GM18511 (cell line): Measurements from ENCODE around the gene EVX1.

Source experiments
- ATAC-seq: cut with Tn5 transposase; IDR thresholded peaks from one replicate; pipeline ENCODE4 v1.9.1; 2021; ENCODE audit warnings: mild to moderate bottlenecking, moderate library complexity; ENCODE audit not compliant: unreplicated experiment

The EVX1 gene

DNA sequence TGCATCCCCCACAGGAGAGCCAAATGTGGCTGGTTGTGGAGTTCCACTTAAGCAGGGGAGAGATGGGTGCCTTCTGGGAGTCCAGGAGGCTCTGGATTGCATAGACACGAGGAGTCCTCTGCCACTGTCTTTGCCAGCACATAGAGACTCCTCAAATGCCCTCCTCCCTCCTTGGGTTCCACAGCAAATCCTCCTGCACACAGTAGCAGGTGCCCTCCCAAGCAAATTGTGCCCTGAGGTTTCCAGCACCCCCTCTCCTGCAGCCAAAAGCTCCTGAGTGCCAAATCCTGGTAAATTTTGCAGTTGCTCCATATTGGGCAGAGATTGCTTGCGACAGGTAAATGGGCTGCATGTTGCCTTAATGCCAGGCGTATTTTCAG, 5.8 kb downstream of the EVX1 start:
- ATAC-seq = no peak

DNA sequence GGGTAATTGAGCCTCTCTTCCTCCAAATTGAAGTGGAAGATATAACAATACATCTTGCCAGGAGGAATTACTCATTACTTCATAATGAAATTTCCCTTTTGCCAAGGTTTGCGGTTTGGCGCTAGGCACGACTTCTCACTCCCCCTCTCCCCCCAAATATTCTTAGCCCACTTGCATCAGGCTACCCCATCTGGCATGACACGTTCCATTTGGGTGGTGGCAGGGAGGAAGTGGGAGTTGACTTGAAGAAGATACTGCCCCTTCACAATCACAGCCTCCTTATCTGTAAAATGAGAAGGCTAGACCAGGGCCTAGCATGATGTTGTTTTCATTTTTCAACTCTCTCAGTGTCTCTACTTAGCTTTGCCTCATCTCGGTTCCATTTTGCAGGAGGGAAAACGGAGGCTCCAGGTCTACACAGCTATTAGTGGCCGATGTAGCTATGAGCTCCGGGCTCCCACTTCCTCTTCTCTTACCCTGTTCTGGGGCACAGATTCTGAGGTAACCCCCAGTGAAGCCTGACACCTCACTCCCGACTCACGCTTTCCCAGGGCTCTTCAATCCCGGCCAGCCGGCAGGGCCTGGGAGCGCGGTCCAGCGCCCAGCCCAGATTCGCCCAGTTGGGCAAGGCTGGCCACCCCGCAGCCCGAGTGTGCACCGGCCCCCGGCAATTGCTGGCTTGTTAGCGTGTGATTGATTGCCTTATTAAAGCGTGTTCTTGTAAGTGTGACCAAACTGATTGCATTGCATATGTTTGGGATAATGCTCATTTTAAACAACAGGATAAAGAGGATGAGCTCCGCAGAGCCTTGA, 6.5 kb downstream of the EVX1 start:
- no peak for ATAC-seq

DNA sequence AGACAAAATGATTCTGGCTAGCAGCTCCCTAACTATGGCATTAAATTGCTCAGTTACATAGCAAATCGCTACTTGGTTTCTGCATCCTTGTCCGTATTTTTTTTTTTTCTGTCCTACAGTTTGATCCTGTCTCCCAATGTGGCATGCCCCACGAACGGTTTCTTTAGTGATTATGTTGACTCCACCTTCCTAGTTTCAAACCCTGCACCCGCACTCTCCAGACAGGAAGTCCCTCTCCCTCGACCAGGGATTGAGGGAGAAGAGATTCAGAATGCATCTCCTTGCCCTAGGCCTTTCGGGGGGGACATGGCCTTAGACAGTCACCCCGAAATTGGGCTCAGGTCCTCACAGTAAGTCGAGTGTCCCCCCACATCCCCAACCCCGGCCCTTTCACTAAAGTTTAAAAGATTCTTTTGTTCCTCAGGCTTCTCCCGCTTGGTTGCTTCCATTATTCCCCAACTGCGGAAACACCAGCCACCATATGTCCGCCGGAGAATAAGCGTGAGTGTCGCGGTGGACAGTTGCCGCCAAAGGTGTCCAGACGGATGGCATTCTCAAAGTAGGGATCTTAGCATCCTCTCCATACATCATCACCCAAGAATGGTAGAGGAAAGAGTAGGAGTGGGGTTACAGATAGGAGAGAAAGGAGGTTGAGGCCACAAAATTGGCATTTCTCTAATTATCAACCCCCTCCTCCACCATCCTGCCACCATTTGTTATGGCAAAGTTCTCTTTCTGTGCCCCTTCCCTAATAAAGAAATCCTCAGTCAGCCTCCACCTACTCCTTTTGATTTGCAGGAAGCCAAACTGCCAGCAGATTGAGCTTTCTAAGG, 7.3 kb downstream of the EVX1 start:
- no peak for ATAC-seq

DNA sequence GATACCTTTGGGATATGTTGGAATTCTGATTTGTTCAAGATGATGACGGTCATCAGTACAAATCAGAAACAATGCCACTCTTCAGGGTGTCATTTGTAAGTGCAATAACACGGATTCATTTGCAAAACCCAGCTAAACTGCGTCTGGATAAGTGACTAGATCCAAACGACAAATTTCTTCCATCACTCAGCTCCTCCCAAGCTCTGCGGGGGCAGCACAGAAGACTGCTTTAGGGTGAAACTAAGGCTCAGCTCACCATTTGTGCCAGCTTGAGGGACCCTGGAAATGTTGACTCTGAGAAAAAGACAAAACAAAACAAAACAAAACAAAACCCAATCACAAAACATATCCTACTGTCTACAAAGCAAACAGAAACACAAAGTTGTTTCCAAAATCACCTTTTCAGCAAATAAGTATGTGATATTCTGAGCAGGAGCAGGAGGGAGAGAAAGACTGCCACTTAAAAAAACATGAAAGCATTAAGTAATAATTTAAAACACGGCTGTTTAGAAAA, 8.0 kb downstream of the EVX1 start:
- no peak for ATAC-seq

DNA sequence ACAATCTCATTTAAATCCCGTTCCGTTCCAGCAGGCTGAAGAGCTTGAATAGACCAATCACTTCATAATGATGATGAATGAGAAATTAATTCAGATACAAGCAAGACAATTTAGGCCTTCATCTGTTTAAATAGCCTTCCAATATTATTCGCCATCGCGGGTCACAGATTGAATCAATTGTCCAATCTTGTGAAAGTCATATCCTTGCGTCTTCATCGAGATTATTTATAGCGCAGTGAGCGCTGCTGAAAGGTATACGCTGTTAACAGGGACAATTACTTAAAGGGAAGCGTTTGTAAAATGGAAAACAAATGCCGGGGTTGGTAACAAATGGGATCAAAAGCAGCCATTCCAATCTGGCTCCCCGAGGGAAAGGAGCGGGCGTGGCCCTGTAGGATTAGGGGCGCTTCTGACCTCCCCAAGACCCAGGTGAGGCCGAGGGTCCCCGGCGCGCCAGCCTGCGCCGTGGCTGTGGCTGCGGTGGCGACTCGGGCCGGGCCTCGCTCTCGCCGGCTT, 8.6 kb downstream of the EVX1 start:
- no peak for ATAC-seq

DNA sequence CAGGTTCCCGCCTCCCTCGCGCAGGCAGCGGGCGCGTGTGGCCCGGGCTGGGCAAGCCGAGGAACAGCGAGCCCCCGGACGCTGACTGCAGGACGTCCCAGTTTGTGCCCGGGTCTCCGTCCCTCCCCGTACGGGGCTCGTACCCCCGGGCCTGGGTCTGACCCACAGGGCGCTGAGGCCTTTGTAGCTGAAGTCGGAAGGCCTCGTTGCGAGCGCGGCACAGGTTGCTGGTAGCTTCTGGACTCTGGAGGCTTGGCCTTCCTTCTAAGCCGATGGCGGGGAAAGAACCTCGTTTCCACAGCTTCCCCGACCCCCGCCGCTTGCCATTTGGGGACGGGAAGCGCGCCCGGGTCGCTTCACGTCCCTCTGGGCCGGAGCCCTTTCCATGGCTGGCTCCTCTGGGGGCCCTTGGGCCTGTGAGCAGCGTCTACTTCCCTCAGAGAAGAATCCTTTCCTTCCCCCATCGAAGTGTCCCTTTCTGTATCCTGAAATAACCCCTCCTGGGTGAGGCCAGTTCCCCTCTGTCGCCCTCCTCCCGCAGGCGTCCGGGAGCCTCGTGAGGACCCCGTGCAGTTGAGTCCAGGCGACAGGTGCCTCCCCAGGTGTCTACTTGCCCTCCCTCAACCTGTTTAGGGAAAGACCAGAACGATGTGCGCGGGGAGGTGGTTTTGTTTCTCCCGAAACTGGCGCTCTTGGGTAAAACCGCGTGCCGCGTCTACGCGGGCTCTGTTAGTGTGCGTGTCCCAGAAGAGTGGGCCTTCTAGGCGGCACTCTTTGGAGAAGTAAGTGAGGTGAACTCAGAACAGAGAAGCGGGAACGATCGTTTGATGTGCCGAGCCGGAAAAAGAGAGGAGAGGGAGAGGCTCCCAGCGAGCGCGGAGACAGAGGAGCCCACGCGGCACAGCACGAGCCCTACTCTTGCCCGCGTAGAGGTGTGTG, 9.3 kb downstream of the EVX1 start:
- ATAC-seq = no peak

DNA sequence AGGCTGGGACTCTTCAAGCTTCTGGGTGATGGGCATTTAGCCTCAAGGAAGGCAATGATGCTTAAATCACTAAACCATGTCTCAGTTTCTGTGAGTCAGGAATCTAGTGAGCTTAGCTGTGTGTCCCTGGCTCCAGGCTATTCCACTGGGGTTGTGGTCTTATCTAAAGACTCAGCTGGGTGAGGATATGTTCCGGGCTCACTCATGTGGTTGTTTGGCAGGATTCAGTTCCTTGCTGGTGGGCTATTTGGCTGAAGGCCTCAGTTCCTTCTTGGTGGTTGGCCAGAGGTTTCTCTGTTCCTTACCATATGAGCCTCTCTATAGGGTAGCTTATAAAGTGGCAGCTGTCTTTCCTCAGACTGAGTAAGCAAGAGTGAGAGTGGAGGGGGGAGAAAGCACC, 12.0 kb downstream of the EVX1 start:
- no peak for ATAC-seq

DNA sequence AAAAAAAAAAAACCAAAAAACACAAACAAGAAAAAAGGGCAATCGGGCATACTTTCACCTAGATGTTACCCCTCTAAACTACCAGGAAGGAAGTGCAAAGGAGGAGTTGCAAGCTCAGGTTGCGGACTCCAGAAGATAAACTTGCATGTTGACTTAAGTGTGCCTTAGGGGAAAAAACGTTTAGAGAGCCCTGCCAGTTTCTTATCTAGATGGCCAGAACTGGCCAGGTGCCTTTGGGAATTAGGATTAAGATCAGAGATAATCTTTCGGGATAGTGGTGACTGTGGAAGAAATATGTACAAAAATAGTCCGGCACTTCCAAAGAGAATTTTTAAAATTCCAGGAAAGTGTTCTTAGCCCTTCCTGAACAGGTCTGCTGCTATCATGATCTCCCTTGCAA, 17.6 kb downstream of the EVX1 start:
- no peak for ATAC-seq

DNA sequence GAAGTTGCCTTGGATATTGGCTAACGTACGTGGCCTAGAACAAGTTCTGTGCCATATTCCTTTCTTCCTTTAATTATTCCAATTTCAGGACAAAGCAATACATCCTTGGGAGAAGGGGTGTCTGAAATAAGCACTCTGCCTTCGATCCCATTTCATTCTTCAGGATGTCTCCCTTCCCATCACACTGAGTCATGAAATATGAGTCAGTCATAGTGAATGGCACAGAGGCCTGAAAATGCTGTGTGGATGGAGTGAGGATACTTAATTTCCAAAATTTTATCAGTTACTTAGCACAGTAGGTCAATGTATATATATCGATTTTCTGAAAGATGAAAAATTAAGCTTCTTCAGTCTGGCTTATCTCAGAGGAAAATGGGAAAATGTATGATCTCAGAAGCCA, 19.5 kb downstream of the EVX1 start:
- ATAC-seq = no peak

DNA sequence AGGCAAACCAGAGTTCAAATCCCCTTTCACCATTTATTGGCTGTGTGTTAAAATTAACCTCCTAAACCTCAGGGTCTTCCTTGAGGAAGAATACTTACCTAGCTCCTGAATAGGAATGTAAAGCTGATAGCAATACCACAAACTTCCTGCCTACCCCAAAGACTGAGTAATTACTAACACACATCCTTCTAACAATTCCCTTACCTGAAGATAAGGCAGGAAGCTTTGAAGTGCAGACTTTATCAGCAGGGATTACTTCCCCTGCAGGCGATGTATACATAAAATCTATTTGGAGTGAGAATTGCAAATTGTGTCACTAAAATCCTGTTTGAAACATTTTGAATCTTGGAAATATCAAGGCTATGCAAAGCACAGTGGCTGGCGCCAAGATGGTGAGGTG, 21.2 kb downstream of the EVX1 start:
- no peak for ATAC-seq

DNA sequence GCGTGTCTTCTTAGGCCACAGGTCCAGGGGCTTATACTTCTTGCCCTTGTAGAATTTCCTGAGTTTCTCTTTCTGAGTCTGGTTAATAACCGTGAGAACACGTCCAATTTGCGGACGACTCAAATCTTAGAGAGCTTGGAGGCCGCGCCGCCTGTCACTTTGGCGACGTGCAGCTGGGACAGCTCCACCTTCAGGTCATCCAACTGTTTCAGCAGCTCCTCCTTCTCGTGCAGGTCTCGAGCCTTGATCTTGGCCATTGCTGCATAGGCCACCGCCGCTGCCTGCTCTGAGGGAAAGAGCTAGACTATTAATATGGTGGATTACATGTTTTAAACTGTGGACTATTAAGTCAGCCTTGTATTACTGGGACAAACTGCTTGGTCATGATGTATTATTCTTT, 26.9 kb downstream of the EVX1 start:
- no peak for ATAC-seq

DNA sequence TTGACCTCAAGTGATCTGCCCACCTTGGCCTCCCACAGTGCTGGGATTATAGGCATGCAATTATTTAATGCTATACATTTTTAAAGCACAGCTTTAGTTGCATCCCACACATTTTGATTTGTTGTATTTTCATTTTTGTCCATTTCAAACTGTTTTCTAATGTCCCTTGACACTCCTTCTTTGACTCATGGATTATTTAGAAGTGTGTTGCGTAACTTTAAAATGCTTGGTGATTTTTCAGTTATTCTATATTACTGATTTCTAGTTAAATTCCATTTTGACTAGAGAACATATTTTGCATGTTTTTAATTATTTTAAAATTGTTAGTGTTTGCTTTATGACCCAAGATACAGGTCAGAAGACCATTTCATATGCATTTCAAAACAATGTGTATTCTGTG, 28.8 kb downstream of the EVX1 start:
- ATAC-seq = no peak

DNA sequence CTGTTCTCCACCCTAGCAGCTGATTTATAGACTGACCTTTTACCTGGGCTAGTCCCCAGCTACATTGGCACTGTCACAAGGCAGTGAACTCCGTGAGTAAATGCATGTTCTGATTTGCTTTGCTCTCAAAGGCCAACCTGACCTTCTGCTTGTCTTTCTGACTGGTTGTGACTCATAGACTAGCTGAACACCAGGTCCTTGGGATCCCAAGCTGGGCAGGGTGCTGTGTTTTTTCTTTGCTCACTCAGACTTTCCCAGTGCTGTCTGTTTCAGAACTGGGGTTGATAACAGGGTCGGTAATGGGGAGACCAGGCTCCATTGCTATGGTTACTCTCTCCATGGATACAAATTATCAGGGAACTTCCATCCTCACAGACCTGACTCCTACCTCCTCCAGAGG, 35.0 kb downstream of the EVX1 start:
- ATAC-seq = no peak

DNA sequence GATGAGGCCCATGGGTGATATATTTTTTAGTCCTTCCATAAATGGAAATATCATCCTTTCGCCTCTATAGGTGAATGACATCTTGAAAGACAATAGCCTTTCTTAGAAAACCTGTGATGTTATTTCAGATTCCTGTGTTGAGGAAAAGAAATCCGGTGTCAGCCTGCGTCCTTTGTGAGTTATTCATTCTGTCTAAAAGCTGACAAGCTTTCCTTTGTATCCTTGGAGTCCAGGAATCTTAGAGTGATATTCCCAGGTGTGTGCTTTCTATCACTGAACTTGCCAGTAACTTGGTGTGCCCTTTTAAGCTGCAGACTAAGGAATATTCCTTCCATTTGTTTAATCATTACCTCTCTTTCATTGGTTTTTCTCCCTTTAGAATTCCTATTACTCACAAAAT, 41.0 kb downstream of the EVX1 start:
- no peak for ATAC-seq

DNA sequence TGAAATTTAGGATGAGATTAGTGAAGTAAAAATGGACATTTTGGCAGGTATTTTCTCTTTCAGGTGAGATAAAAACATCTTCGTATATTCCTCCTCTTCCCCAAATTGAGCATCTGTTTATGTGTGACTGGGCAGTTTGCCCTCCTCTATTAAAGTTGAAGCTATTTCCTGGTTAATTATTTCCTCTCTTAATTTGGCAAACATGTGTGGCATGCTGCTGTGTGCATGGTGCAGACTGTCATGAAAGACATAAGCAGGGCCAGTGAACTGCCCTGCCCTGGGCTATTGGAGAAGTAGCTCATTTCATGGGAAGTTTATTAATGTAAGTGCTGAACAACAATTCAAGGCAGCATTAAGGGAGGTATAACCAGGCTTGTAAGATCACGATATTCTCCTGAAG, 52.6 kb downstream of the EVX1 start:
- ATAC-seq = no peak

DNA sequence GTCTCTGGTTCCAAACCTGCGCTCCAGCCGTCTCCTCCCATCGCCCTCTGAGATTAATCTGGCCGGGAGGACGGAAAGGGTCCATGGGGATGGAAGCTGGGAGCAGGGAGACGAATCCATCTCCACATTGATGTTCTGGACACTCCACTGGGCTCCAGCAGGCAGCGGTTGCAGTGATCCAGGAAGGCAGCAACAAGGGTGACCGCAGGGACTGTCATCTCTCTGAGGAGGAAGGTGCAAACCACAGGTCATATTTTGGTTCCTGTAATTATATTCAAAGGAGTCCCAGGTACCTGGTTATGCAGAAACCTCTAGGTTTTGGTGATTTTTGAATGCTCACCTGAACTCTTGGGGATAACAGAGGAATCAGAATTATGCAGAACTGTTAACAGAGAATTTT, 54.8 kb downstream of the EVX1 start:
- no peak for ATAC-seq
